Natural killer cell treated with Interleukin-12 subunit alpha and Interleukin-12 subunit beta and Interleukin-15 and Interleukin-18, amount 100 ng/mL, for 72 hours (primary cell): Measurements from ENCODE around the gene ADD1. TPM values are rescaled to one million over a fixed set of nuclear protein-coding genes. Genes with fewer than 3 reads are reported as not detected.

Source experiments
- ATAC-seq, 2 donors: fragments of 150-1000 bp; cut with Tn5 transposase in 1 of 2; sonication (Bioruptor Pico), chemical (Tn5 transposase) in 1 of 2; 2 replicates each; pipeline ENCODE4 v1.10.0; 2021
- DNase-seq: peaks from one replicate; pipeline ENCODE4 v3.0.0; 2022; ENCODE audit warnings: low spot score
- H3K27ac Mint-ChIP-seq, 2 donors: 1 replicate in 1 of 2; 2 replicates in 1 of 2; pipeline ENCODE4 v1.8.0; 2022; ENCODE audit warnings: mixed read lengths in 2 of 2, mild to moderate bottlenecking in 1 of 2, moderate library complexity in 1 of 2
- H3K27me3 Mint-ChIP-seq, 2 donors: 1 replicate in 1 of 2; 2 replicates in 1 of 2; pipeline ENCODE4 v1.8.0; 2022; ENCODE audit warnings: mixed read lengths in 2 of 2
- H3K36me3 Mint-ChIP-seq: one replicate; pipeline ENCODE4 v1.8.0; 2022; ENCODE audit warnings: mixed read lengths
- H3K4me1 Mint-ChIP-seq, 2 donors: 1 replicate in 1 of 2; 2 replicates in 1 of 2; pipeline ENCODE4 v1.8.0; 2022; ENCODE audit warnings: low read depth in 2 of 2, mixed read lengths in 2 of 2, mild to moderate bottlenecking in 1 of 2
- H3K4me3 Mint-ChIP-seq: one replicate; pipeline ENCODE4 v1.8.0; 2022; ENCODE audit warnings: mixed read lengths
- H3K9me3 Mint-ChIP-seq: 2 replicates; pipeline ENCODE4 v1.8.0; 2022; ENCODE audit warnings: mixed read lengths
- total RNA-seq, 2 donors: library from RNA; stranded (reverse); gene quantifications; one replicate each; pipeline ENCODE4 v1.2.3, GENCODE V29; 2022

Gene ADD1
- total RNA-seq, 2 donors from 2014 or later = 259 to 291 TPM

DNA sequence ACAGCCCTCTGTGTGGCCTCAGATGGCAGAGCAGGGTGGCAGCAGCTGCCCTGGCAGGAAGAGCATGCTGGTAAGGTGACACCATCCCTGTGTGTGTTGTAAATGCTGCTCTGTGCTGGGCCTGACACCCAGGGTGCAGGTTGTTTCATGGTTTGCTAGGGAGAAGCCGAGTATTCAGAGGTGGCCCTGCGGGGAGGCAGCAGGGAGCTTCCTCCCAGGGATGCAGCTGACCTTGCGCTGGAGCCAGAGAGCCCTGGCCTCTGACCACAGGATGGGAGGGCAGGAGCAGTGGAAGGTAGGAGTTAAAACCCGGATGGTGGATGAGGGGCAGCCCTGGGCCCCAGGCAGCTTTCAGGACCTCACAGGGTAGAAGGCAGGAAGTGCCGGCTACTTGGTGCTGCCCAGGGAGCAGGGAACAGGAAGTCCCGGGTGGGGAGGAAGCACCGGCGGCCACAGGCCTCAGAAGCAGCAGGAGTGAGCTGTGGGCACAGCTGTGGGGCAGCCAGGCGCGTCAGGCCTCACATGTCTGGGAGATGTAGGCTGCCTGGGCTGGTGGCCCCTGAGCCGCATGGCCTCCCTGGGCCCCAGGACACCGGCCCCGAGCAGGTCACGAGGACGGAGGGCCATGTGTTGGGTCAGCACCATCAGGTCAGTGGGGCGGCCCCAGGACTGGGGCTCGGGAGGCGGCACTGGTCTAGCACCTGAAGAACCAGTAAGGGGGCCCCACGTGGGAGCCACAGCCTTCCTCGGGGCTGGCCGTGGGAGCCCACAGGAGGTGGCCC lies 31.6 kb upstream of the ADD1 start:
- H3K9me3 Mint-ChIP-seq = no peaks in the 10 kb centered on the region
- peak overlapping the region; percentile 98 to 100 for H3K27ac Mint-ChIP-seq
- DNase-seq (peak; percentile 90), ATAC-seq (peak; percentile 83 to 86)
- H3K4me3 Mint-ChIP-seq = peak overlapping the region; percentile 91
- H3K4me1 Mint-ChIP-seq = peaks cover 43 to 56% of the 10 kb centered on the region in 2 donors
- no peaks in the 10 kb centered on the region for H3K27me3 Mint-ChIP-seq
- no peaks in the 10 kb centered on the region for H3K36me3 Mint-ChIP-seq

DNA sequence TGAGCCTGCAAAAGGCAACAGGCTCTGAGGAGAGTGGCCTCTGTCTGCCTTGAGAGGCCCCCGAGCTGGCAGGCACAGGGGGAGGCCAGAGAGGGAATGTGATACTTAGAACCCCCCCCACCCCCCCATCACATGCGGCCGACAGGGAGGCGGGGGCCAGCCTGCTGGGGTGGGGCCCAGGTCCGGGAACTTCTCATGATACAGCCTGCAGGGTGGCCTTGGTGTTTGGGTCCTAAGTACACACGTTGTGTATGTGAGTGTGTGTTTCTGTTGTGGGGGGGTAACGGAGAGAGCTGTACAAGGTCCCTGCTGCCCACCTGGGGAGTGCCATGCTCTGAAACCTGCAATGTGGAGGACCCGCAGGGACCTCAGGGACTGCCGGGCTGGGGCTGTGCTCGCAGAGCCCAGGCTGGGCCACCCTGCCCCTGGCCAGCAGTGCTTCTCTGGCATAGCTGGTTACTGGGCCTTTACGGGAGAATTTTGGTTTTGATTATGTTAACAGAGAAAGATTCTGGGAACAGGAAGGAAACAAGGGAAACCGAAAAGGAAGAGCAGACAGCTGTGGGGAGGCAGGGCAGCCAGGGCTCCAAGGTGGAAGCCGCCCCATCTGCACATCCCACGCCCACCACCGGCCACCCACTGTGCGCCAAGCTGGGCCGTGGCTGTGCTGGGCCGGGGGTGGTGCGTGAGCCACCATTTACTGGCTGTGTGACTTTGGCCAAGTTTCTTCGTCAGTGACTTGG lies 30.9 kb upstream of the ADD1 start:
- Mint-ChIP-seq H3K4me3 (peak overlapping the region; percentile 91), H3K36me3 (no peaks in the 10 kb centered on the region), H3K27ac (peak overlapping the region; percentile 98 to 100), H3K27me3 (no peaks in the 10 kb centered on the region), H3K4me1 (peaks cover 43 to 56% of the 10 kb centered on the region in 2 donors), H3K9me3 (no peaks in the 10 kb centered on the region)
- no peak for DNase-seq
- ATAC-seq = peak; percentile 29 to 40

DNA sequence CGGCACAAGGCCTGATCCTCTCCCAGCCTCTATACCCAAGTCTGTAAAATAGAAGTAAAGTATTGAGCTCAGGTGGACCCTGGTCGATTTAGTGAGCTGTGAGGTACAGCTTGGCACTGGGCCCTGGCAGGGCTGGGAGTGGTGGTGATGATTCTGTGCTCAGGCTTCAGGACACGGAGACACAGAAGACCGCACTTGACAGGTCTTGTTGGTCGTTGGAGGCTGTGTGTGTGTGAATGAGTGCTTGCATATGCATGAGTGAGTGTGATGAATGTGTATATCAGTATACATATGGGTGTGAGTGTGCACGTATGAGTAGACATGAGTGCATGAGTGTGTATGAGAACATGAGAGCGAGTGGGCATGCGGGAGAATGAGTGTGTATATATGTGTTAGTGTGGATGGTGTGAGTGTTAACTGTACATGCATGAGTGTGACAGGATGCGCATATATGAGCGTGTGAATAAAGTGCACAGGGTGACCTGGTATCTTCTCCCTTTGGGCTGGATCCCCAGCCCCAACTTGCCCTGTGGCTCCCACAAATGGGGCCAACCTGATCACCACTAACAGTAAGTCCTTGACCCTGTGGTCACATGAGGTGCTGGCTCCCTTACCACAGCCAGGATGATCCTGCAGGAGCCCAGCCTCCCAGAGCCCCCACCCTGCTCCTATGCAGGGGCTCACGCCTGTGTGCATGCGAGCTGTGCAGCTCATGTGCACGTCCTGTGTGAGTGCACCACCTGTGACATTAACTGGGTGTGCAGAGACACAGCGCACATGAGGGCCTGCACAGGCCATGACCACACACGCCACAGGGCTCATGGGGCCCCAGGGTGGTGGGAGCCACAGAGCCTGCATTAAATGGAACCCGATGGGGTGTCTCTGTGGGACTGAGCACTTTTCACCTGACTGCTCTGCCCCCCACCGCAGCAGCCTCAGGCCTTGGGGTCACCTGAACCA lies 29.9 kb upstream of the ADD1 start:
- no peaks in the 10 kb centered on the region for H3K9me3 Mint-ChIP-seq

DNA sequence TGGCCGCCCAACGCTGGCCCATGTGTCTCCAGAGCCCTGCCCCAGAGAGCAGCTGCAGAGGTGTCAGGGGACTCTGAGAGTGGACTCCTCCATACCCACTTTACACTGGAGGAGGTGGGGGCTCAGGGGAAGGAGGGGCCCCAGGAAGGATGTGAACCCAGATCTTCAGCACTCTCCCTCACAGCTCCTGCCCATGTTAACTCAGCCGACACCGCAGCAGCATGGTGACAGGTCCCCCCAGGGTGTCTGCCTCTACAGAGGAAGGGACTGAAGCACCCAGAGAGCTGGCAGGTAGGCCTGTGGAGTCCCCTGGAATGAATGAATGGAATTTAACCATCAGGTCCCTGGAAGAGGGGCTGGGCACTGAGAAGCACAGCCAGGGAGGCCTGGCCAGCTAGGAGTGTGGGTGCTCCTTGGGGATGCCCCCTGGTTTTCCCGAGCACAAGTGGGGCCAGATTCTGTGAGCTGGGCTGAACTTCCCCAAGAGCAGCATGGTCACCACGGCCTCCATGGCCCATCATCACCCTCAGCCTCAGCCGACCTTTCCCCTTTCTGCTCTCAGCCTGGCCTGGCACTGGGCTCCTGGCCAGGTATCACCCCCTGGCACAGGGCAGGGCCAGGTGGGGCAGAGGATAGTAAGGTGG lies 28.9 kb upstream of the ADD1 start:
- ATAC-seq (peak; percentile 45 to 54), DNase-seq (no peak)
- Mint-ChIP-seq H3K27ac (peak overlapping the region; percentile 87 to 98), H3K36me3 (no peaks in the 10 kb centered on the region), H3K4me3 (peak overlapping the region; percentile 91), H3K27me3 (no peaks in the 10 kb centered on the region), H3K9me3 (no peaks in the 10 kb centered on the region), H3K4me1 (peaks cover 49 to 61% of the 10 kb centered on the region in 2 donors)

More for the DNA sequence above, 29.9 kb upstream of the ADD1 start:
- ATAC-seq (peak; percentile 0 to 17), DNase-seq (no peak)
- H3K4me1 Mint-ChIP-seq = peaks cover 43 to 56% of the 10 kb centered on the region in 2 donors
- peak overlapping the region; percentile 91 for H3K4me3 Mint-ChIP-seq
- H3K27me3 Mint-ChIP-seq = no peaks in the 10 kb centered on the region
- H3K36me3 Mint-ChIP-seq = no peaks in the 10 kb centered on the region
- peak overlapping the region; percentile 98 to 100 for H3K27ac Mint-ChIP-seq

DNA sequence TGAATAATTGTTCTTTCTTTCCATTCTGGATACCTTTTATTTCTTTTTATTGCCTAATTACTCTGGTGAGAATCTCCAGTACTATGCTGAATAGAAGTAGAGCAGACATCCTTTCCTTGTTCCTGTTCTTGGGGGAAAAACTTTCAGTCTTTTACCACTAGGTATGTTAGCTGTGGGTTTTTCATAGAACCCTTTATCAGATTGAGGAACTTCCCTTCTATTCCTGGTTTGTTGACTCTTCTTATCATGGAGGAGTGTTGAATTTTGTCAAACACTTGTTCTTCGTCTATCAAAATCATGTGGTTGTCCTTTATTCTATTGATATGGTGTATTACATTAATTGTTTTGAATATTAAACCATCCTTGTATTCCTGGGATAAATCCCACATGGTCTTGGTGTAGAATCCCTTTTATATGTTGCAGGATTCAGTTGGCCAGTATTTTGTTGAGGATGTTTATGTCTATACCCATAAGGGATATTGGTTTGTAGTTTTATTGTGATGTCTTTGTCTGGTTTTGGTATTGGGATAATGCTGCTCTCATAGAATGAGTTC lies 27.2 kb upstream of the ADD1 start:
- Mint-ChIP-seq H3K27ac (peak overlapping the region; percentile 87 to 98), H3K36me3 (no peaks in the 10 kb centered on the region), H3K4me1 (peaks cover 54 to 55% of the 10 kb centered on the region in 2 donors), H3K9me3 (no peaks in the 10 kb centered on the region), H3K4me3 (peak overlapping the region; percentile 84), H3K27me3 (no peaks in the 10 kb centered on the region)
- ATAC-seq (no peak), DNase-seq (no peak)

DNA sequence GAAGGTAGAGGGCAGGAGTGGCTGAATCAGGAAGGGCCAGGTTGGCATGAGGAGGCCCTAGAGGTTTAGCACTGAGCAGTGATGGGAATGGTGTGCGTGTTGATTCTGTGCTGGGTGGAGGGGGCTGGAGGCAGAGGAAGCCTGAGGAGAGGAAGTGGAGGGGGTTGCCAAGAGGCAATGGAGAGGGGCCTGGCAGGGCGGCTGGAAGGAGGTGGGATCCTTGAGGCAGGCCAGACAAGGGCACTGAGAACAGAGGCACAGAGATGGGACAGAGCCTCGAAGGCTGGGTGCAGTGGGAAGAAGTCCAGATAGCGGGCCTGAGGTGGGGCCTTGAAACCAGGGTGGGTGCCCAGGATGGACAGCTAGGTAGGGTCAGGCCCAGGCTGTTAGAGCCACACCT lies 26.5 kb upstream of the ADD1 start:
- no peaks in the 10 kb centered on the region for H3K9me3 Mint-ChIP-seq
- no peaks in the 10 kb centered on the region for H3K27me3 Mint-ChIP-seq
- H3K4me3 Mint-ChIP-seq = peak overlapping the region; percentile 84
- DNase-seq (no peak), ATAC-seq (no peak)
- peak overlapping the region; percentile 87 to 98 for H3K27ac Mint-ChIP-seq
- H3K36me3 Mint-ChIP-seq = no peaks in the 10 kb centered on the region
- peaks cover 48 to 50% of the 10 kb centered on the region in 2 donors for H3K4me1 Mint-ChIP-seq

DNA sequence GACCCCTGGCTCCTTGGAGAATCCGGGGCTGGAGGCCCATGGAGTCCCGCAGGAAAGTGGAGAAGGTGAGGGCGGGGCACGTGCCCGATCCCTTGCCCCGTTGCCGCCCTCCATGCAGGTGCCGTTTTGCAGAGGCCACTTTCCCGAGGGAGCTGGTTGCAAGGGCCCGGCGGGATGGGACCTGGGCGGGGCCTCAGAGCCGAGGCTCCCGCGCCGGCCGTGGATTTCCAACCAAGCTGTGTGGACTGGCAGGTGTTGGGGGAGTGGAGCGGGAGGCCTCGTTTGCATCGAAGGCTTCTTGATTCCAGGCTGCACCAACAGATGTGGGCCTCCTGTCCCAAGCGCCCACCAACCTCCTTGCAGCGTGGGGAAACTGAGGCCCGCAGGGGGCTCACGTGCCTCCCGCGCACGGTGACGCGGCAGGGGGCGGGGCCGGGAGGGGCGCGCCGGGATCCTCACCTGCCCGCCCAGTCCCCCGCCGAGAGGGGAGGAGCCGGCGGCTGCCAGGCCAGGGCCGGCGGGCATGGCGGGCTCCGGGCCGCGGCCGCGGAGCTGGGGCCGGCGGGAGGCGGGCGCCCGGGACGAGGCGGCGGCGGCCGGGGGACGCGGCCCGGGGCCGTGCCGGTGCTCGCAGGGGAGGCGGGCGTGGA lies 25.8 kb upstream of the ADD1 start:
- DNase-seq = no peak
- peaks cover 48 to 50% of the 10 kb centered on the region in 2 donors for H3K4me1 Mint-ChIP-seq
- ATAC-seq = peak in 1 of 2 donors; percentile 39
- H3K27ac Mint-ChIP-seq = peak overlapping the region; percentile 87 to 98
- H3K9me3 Mint-ChIP-seq = no peaks in the 10 kb centered on the region
- H3K27me3 Mint-ChIP-seq = no peaks in the 10 kb centered on the region
- H3K36me3 Mint-ChIP-seq = no peaks in the 10 kb centered on the region
- H3K4me3 Mint-ChIP-seq = peak overlapping the region; percentile 84

DNA sequence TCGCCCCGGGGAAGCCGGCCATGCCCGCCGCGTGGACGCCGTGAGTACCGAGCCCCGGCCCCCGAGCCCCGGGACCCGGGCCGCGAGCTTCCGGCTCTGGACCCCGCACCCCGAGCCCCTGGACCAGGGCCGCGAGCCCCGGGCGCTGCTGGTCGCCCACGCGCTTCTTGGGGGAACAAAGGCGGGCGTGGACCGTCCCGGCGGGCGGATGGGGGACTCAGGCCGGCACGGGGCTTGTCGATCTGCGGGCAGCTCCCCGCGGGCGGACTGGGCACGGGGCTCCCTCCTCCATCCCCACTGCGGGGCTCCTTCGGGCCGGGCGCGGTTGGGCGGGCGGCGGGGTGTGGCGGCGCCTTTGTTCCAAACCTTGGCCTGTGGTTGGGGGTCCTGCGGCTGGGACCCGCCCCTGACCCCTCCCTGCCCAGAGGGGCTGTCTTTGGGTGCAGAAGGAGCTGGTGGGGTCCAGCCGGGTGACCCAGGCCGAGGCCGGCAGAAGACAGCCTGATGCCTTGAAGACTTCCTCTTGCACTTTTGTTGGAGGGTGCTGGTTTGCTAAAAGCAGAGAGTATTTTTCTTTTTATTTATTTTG lies 25.2 kb upstream of the ADD1 start:
- Mint-ChIP-seq H3K27ac (peak overlapping the region; percentile 70 to 84), H3K4me1 (peaks cover 44 to 47% of the 10 kb centered on the region in 2 donors), H3K27me3 (no peaks in the 10 kb centered on the region), H3K9me3 (no peaks in the 10 kb centered on the region), H3K4me3 (peak overlapping the region; percentile 67), H3K36me3 (no peaks in the 10 kb centered on the region)
- DNase-seq (no peak), ATAC-seq (peak in 1 of 2 donors; percentile 3)

DNA sequence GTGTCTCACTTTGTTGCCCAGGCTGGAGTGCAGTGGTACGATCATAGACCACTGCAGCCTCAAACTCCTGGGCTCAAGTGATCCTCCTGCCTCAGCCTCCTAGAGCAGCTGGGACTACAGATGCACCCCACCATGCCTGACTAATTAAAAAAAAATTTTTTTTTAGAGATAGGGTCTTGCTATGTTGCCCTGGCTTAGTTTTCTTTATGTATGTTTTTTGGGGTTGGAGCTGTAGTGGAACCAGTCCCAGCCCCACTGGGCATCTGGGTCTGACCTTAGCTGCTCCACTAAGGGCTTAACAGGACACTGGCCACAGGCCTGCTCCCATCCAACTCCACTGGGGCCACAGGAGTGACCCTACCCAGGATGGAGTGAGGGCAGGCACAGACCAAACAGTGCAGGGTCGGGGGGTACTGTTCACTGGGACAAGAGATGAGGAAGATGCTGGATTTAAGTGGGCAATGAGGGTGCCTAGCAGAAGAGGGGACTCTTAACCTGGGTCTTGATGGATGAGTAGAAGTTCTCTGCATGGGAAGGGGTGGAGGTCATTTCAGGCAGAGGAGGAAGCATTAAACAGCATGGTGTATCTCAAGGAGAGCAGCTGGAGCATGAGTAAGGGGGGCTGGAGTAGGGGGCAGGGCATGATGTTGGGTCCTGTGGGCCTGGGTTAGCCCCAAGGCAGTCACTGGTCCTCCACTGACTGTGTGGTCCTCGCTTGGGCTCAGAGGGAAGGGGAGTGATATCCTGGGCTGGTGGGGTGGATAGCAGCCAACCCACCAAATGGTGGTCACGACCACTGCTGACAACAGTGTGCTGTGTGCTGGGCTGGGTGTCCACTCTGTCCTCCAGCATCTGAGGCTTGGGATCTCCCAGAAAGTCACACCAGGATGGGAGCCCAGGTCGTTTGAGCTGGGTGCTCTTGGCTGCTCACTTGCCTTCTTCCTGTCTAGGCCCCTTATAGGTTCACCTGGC lies 24.1 kb upstream of the ADD1 start:
- Mint-ChIP-seq H3K4me1 (peaks cover 34 to 41% of the 10 kb centered on the region in 2 donors), H3K9me3 (no peaks in the 10 kb centered on the region), H3K36me3 (no peaks in the 10 kb centered on the region), H3K4me3 (peak overlapping the region; percentile 67), H3K27ac (peak overlapping the region; percentile 70 to 84), H3K27me3 (no peaks in the 10 kb centered on the region)
- DNase-seq = no peak
- ATAC-seq = no peak

DNA sequence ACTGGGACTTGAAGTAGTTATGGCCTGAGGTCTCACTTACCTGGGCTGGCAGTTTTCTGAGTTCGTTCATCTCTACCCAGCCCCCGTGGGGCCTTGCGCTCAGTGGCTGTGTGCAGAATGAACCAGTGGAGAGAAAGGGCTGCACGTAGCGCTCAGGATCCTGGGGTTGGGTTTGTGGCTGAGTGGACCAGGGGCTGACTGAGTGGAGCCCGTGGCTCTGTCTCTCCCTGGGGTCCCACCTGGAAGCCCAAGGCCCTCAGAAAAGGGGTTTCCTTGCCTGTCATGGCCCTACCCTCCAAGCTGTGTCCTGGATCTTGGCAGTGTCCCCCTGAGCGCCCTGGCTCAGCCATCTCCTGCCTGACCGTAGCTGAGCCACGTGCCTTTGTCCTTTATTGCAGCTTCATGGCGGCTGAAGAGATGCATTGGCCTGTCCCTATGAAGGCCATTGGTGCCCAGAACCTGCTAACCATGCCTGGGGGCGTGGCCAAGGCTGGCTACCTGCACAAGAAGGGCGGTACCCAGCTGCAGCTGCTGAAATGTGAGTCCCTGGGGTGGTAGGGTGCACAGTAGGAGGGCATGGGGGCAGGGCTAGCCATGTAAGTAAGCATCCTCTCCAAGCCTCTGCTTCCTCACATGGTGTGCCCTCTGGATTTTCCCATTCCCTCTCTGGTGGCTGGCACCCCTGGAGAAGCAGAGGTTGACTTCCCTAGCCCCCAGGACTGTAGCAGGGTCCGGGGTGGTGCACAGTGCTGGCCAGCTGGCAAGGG lies 23.2 kb upstream of the ADD1 start:
- DNase-seq (no peak), ATAC-seq (no peak)
- peaks cover 3% of the 10 kb centered on the region for H3K36me3 Mint-ChIP-seq
- peak overlapping the region; percentile 70 to 84 for H3K27ac Mint-ChIP-seq
- no peaks in the 10 kb centered on the region for H3K9me3 Mint-ChIP-seq
- H3K4me3 Mint-ChIP-seq = no peak overlapping the region
- peaks cover 35 to 36% of the 10 kb centered on the region in 2 donors for H3K4me1 Mint-ChIP-seq
- no peaks in the 10 kb centered on the region for H3K27me3 Mint-ChIP-seq
